Measurements from ENCODE around the gene GRB10. TPM values are rescaled to one million over a fixed set of nuclear protein-coding genes. Genes with fewer than 3 reads are reported as not detected.
A peak's percentile ranks its signal among the peaks of the same experiment; 100 is the strongest.

The GRB10 gene
- total RNA-seq (2014; rRNA removed) = 17.5 and 24.0 TPM in 2 replicates
- polyA plus RNA-seq (2012) = 22.3 TPM

GRCh38 chr7:50782375-50783208 is at the start of gene GRB10:
GRB10 (minus strand) TSS chr7:50782896; CDS start chr7:50732322, 50,574 bp downstream.
- no peak for DNase-seq (ENCODE audit: low read depth)

GRCh38 chr7:50828801-50829200 is 46.1 kb upstream of the GRB10 start:
- DNase-seq (ENCODE audit: low read depth) = no peak

- DNase-seq (ENCODE audit: low read depth) = no peak
Observed at GRCh38 chr7:50828116-50828515, 45.4 kb upstream of the GRB10 start.

GRCh38 chr7:50827281-50827680 is 44.6 kb upstream of the GRB10 start:
- DNase-seq (ENCODE audit: low read depth) = no peak

- peak; percentile 95 for DNase-seq (ENCODE audit: low read depth)
Observed at GRCh38 chr7:50826371-50827172, 43.9 kb upstream of the GRB10 start.

GRCh38 chr7:50825465-50825864 is 42.8 kb upstream of the GRB10 start:
- DNase-seq (ENCODE audit: low read depth) = no peak

GRCh38 chr7:50824882-50825281 is 42.2 kb upstream of the GRB10 start:
- DNase-seq (ENCODE audit: low read depth) = no peak

GRCh38 chr7:50822706-50823105 is 40.0 kb upstream of the GRB10 start:
- DNase-seq (ENCODE audit: low read depth) = no peak

- no peak for DNase-seq (ENCODE audit: low read depth)
Observed at GRCh38 chr7:50822110-50822509, 39.4 kb upstream of the GRB10 start.

GRCh38 chr7:50821457-50822008 is 38.8 kb upstream of the GRB10 start:
- peak; percentile 72 for DNase-seq (ENCODE audit: low read depth)

- DNase-seq (ENCODE audit: low read depth) = no peak
Observed at GRCh38 chr7:50818324-50818723, 35.6 kb upstream of the GRB10 start.

- DNase-seq (ENCODE audit: low read depth) = no peak
Observed at GRCh38 chr7:50817561-50817960, 34.9 kb upstream of the GRB10 start.

- DNase-seq (ENCODE audit: low read depth) = no peak
Observed at GRCh38 chr7:50815138-50815537, 32.4 kb upstream of the GRB10 start.

- no peak for DNase-seq (ENCODE audit: low read depth)
Observed at GRCh38 chr7:50814166-50814565, 31.5 kb upstream of the GRB10 start.

- peak; percentile 72 for DNase-seq (ENCODE audit: low read depth)
Observed at GRCh38 chr7:50812841-50813475, 30.3 kb upstream of the GRB10 start.

GRCh38 chr7:50812094-50812493 is 29.4 kb upstream of the GRB10 start:
- DNase-seq (ENCODE audit: low read depth) = no peak

- no peak for DNase-seq (ENCODE audit: low read depth)
Observed at GRCh38 chr7:50808282-50808888, 25.7 kb upstream of the GRB10 start.

- peak; percentile 70 for DNase-seq (ENCODE audit: low read depth)
Observed at GRCh38 chr7:50807026-50807730, 24.5 kb upstream of the GRB10 start.

GRCh38 chr7:50806143-50806542 is 23.4 kb upstream of the GRB10 start:
- no peak for DNase-seq (ENCODE audit: low read depth)

- no peak for DNase-seq (ENCODE audit: low read depth)
Observed at GRCh38 chr7:50805447-50806125, 22.9 kb upstream of the GRB10 start.
